NCI-H2081 (cell line): ENCODE results near the gene TARBP1.

Source experiments
- DNase-seq, 2 experiments: peaks; one replicate each; lab custom pipeline; 2025; lab: John Stamatoyannopoulos, UW

TARBP1 gene

DNA sequence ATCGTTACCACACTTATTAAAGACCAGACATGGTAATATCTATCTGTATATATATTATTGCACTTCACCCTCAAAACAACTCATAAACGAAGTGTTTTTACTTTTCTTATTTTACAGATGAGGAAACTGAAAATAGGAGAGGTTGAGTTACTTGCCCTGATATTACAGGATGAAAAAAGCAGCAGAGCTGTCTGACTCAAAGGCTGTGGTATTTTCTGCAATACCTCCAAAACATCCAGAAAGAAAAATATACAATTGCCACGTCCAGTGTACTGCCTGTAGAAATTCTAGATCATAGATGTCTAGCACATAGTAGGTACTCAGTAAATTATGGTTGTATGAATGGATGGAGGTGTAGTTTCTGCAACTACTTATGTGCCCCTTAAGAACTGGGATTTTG is 5.2 kb upstream of the TARBP1 start:
- DNase-seq: no peak

DNA sequence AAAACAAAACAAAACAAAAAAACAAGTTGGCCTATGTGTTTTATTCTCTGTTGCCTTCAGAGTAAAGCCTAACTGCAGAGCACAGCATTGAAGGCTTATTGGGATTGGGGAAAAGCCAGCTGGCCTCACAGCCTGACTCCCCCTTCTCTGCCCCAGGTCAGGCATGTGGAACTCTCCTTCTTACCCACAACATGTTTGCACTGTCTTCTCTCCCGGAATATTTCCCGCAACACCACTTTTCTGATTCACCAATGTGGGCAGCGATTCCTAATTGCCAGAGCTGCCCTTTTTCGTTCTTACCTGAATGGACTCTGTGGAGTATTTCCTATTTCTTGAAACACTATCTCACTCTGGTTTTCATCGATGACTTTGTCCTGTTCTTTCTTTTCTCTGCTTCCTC is 2.8 kb upstream of the TARBP1 start:
- no peak for DNase-seq

DNA sequence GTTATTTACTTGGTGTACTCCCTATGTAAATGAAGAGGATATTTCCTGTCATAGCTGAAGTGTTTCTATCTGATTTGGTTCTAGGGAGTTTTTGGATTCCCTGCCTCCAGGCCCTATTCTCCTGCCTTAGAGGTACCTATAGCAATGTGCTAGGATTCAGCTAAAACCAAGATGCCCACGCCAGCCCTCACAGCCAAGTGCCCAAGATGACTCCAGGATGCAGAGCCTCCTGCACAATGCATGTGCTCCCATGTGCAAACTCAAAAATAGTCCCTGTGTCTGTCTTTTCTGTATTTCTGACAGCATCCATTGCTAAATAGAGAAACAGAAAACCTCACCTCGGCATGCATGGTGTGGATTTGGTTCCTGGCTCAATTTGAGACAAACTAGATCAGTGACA is 887 bp upstream of the TARBP1 start:
- no peak for DNase-seq

DNA sequence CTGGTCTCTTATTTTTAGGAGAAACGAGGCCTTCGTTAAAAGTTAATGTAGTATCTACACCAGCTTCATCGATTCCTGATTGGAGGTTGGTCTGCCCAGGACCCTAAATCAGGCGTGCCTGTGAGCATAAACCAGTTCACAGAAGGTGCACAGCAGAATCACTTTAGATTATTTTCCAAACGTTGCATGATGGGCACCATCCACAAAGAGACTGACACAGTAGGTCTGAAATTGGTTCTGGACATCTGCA is 256 bp upstream of the TARBP1 start:
- no peak for DNase-seq

DNA sequence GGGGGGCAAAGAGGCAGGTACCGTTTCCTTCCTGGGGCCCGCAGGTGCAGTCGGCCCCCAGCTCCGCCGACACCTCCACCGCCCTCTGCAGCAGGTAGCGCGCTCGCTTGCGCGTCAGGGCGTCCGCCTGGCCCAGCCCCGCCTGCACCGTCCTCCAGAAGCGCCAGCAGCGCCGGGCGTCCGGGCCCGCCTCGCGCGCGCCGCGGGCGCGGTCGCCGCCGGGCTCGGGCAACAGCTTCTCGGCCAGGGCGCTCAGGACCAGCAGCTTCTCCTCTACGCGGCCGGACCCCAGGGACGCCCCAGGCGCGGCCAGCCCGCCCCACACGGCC is 863 bp downstream of the TARBP1 start:
- peak; percentile 75 to 88 for DNase-seq

DNA sequence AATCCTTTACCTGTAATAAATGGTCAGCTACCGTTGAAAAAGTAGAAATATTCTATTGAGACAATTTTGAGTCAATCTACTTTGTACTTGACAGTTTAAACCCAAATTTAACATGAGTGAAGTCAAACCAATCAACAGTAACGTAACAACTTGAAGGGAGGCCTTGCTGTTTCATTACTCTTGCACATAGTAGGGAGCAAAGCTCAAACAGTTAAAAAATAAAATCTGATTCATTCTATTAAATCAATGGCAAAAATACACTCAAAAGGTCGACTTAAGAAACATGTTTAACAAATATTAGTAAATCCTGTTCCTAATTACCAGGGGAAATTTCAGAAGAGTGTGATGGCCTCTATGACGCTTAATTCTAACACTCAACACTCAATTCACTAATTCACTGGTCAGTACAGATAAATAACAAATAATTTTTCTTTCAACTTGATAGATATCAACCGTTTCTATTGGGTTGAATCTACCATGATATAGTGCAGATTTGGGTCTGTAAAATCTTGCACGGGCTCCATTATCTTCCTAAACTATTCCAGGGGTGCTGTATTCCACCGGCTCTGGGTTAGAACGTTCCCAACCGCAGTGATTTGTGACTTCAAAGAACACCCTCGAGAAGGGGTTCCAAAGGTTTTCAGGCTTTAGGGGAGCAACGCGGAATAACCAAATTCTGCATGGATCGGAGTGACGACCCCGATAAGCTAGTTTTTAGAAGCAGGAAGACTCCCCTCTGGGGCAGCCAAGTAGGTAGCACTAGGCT is 1.4 kb downstream of the TARBP1 start:
- no peak for DNase-seq

DNA sequence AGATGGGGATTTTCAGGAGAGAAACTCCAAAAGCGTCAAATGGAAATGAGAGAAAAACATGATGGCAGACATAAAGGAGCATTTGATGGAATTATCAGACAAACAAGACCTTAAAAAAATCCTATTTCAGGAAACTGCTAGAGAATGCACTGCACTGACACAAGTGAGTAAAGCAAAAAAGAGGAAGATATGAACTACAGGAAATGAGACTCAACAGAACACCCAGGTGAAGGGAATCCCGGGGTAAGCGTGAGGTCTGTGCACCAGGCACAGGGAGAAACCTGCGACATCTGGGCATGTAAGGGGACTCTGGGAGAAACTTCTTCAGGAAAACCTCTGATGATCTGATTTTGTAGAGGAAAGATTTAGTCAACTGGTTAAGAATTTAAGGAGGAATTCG is 2.8 kb downstream of the TARBP1 start:
- DNase-seq: no peak

DNA sequence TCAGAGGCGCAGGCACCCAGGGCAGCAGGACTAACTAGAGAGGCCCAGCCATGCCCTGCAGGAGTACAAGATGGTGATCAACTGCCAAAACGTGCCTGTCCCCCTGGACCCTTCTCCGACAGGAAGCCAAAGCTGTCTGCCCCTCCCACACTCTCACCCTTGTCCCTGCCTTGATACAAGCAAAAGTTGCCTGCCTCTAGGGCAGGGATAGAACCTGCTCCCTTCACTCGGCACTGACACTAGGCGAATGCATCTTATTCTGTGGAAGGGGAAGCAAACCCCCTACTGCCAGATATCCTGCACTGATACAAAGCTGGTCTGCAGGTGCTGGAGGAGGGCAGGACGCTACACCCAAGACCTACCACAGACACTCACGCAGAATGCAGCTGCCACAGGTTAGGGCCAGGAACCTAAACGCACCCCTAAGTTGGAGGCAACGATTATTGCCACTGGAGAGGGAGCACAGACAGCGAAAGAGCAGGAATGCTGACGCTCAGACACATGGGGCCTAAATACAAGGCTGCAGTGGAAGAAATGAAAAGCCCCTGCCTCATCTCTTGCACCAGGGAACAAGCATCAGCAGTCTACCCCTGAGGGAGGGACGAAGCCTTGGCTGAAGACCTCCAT is 3.7 kb downstream of the TARBP1 start:
- DNase-seq: no peak

DNA sequence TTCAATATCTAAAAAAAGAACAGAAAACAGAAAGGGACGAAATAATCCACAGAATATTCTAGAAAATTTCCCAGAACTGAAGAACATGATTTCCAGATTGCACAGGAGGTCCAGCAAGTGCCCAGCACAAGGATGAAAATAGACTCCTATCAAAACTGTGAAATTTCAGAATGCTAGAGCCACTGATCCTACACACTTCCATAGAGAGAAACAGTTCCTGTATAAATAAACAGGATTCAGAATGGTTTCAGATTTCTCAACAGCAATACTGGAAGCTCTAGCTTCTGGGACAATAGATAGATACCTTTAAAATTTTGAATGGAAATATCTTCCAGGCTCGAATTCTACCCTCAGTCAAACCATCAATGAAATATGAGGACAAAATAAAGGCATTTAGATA is 4.6 kb downstream of the TARBP1 start:
- no peak for DNase-seq

DNA sequence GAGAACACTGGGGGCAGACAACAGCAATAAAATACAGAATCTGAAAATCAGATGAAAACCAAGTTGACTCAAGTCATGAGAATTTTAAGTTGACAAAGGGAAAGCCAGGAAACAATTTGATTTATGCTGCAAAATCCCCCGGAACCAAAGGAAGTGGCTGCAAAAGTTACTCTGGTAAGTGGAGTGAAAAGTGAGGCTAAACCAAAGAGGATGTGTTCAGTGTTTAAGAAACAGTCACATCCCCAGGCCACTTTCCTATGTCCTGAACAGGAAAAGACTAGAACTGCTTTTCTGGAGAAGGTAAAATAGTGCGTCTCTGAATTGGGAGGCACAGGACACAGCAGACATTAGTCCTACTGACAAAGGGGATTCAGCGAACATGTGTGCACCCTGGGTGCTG is 5.9 kb downstream of the TARBP1 start:
- no peak for DNase-seq

DNA sequence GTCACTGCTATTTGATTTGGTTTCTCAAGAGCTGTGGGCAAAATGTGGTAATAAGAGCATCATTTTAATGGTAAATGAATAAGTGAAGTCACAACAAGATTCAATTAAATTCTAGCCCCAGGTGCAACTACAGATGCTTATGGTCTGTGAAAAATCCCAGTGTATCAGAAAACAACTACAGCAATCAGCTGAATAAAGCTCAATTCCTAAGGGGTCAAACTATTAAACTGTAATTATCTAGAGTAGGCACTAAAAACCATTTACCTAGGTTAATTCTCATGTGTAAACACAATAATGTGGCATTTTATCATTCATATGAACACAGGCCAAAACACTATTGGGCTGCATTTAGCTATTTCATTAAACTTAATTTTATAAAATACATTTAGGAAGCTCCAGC is 9.6 kb downstream of the TARBP1 start:
- DNase-seq: peak in 1 of 2 experiments; percentile 19

DNA sequence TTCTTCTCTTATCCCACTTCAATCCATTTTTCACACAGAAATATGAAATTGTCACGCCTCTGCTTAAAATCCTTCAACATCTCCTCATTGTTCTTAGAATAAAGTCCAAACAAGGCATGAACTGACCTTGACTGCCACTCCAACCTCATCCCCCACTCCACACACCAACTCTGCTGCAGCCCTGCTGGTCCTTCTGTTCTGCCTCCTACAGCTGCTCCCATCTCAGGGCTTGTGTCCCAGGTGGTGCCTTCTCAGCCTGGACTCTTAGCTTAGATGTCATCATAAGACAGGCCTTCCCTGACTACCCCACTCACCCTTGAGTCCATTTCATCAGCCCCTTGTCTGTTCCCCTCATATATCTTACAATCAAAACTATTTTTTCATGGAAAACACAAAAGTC is 10.4 kb downstream of the TARBP1 start:
- DNase-seq: no peak

DNA sequence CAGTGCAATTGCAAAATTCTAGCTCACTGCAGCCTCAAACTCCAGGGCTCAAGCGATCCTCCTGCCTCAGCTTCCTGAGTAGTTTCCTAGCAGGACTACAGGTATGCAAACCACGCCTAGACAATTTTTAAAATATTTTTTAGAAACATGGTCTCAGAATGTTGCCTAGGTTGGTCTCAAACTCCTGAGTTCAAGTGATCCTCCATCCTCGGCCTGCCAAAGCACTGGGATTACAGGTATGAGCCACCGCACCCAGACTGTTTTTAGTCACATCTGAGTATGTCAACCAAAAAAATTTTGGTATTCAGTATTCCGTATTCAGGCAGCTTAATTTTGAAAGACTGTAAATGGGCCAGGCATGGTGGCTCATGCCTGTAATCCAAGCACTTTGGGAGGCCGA is 11.2 kb downstream of the TARBP1 start:
- no peak for DNase-seq

DNA sequence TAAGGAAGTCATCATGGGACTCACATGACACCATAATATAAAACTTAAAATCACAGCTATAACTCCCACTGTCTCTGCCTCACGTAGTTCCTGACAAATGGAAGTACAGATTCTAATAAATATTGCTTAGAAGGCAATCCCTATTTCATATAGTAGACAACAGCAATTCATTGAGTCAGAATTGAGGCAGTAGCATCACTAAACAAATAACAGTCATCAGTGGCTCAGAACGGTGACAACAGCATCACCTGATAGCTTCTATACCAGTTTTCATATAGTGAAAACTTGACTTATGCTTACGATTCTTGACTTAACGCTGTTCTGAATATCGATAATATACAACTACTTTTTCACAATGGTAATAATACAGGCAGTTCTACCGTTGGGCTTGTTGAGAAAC is 12.0 kb downstream of the TARBP1 start:
- DNase-seq: no peak

DNA sequence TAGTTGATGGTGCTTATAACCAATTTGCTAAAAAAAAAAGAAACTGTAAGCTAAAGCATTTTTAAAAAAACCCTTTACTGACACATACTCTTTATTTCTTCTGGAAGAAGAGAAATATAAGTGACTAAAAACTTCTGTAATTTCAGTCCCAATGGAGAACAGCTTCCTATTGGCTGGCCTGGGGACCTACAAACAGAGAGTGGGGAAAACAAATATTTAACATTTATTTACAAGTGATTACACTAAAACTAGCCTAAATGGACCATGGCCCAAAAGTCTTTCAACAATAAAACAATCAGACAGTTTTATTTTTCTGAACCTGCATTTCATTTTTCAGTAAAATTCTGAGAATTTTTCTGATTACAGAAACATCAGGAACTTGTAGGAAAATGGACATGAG is 15.2 kb downstream of the TARBP1 start:
- no peak for DNase-seq

DNA sequence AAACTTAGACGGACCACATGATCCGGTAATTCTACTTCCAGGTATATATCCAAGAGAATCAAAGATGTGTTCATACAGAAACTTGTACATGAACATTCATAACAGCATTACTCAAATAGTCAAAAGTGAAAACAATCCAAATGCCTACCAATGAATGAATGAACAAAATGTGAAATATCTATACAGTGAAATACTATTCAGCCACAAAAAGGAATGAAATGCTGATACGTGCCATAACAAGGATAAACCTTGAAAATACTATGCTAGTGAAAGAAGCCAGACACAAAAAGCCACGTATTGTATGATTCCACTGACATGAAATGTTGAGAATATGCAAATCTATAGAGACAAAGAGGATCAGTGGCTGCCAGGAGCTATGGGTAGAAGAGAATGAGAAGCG is 18.3 kb downstream of the TARBP1 start:
- DNase-seq: no peak

DNA sequence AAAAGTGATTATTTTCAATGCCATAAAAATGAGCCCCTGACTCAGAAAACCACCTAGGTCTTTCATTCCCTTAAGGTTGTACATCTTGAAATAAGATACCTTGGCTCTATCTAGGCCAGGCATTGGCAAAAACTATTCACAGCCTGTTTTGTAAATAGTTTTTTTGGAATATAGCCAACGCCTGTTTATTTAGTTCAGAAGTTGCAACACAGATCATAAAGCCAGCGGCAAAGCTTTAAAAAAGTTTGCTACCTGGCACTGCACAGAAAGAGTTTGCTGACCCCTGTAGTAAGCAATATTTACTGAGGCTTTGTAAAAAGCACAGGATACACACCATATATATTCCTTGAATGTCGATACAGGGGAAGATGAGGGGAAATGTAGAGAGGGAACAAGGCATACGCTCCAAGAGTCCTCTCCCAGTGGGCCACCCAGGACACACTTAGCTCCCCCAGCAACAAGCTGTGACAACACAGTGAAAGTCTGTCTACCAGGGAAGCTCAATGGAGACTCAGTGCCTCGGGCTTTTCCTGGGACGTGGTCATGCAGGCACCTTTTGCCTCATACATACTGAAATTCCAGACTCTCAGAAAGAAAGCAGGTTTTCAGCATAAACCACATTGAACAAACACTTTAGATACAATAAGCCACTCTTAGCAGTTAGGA is 20.5 kb downstream of the TARBP1 start:
- no peak for DNase-seq

DNA sequence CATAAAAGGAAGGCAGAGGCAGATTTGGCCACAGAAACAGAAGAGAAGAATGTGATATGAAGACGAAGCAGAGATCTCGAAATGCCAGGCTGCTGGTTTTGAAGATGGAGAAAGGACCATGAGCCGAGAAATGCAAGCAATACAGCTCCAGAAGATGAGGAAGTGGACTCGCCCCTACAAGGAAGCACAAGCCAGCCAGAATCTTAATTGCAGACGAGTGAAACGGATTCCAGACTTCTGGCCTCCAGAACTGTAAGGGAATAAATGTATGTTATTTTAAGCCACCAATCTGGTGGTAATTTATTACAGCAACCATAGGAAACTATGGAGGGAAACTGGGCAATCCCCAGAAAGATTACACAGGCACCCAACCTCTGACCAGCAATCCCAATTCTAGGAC is 24.1 kb downstream of the TARBP1 start:
- no peak for DNase-seq

DNA sequence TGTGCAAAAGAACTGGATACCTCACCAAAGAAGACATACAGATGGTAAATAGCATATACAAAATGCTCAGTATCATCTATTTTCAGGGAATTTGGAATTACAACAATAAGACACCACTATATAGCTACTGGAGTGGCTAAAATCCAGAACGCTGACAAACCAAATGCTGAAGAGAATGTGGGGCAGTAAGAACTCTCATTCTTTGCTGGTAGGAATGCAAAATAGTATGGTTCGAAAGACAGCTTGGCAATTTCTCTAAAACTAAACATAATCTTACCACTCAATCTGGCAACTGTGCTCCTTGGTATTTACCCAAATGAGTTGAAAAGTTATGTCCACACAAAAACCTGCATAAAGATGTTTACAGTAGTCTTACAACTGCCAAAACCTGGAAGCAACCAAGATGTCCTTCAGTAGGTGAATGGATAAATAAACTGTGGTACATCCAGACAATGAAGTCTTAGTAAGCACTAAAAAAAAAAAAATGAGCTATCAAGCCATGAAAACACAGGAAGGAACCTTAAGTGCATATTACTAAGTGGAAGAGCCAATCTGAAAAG is 26.5 kb downstream of the TARBP1 start:
- no peak for DNase-seq

DNA sequence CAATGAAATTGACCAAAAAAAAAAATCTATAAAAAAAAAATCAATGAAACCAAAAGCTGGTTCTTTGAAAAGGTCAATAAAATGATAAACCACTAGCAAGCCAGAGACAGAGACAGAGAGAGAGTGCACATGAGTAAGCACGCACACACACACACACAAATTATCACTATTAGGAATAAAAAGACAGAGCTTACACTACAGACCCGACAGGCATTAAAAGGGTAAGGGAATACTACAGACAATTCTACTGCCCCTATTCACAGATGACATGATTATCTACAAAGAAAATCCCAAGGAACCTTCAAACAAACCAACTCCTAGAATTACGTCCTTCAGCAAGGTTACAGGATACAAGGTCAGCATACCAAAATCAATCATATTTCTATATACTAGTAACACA is 38.6 kb downstream of the TARBP1 start:
- DNase-seq: no peak

DNA sequence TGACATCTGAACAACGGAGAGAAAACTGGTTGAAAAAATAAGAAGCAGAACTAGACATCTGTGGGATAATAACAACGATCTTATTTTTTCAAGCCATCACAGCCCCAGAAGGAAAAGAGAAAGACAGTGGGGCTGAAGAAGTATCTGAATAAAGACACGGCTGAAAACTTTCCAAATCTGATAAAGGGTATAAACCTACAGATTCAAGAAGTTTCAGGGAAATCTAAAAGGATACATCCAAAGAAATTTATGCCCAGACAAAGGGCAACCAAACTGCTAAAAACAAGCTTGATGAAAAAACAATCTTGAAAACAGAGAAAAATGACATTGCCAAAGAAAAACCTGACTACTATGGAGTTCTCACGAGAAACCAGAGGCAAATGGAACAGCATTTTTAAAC is 40.4 kb downstream of the TARBP1 start:
- DNase-seq: no peak

DNA sequence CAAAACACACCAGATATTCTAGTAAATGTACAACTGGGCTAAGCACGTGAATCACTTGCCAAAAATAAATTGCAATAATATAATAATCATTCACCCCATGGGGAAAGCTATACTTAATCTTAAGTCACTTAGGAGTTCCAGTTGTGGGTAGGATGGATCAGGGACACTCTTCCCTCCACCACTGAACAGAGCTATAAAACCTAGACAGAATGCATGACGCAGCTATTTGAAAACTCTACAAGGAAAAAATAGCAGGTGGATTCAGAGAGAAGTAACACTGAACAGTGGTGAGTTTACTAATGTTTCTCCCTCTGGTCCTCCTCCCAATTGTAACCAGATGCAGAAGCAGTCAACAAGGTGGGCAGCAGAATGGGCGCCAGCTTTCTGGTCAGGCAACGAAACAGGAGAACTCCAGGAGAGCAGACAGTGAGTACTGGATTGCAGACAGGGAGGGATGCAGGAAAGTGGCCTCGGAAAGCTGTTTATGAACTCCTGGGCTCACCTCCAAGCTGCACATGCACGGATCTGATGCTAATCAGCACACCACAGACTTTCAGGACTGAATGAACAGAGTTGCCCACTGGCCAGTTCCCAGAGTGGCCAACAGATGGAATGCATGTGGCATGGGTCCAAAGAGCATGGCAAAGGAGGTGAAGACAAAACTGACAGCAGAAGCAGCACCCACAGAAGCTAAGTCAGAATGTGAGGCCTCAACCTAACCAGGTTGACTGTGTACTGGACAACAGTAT is 41.4 kb downstream of the TARBP1 start:
- no peak for DNase-seq

DNA sequence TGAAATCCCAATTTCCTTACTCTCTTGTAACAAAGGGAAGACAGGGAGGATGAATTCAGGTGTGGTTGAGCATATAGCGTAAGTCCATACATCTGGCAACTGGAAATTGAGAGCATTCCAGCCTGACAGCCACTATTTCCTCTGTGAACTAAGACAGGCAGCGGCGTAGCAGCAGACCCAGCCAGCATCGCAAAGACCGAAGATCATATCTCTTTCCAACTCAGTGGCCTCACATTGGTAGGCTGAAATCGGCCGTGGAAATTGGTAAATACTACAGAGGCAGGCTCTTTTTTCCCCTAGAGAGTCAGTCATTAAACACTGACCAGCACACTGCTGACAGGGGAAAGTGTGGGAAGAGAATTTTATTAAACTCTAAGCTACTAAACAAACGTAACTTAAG is 43.4 kb downstream of the TARBP1 start:
- no peak for DNase-seq
